WTC11 (cell line): ENCODE results near the gene DEDD2. TPM values are rescaled to one million over a fixed set of nuclear protein-coding genes. Genes with fewer than 3 reads are reported as not detected.

Experiments used
- ATAC-seq: fragments of 200-7000 bp; cut with Tn5 transposase; 2 replicates; pipeline ENCODE4 v1.10.0; 2021; ENCODE audit warnings: mild to moderate bottlenecking, moderate library complexity
- CTCF ChIA-PET: fragments of 300-600 bp; sonication (Branson Sonifier 250); formaldehyde crosslinking; loops from one replicate; lab custom pipeline; 2021; ENCODE audit warnings: antibody characterized with exemption; lab: Charles Lee
- POLR2A ChIA-PET: fragments of 350-600 bp; sonication (Branson Sonifier 250); formaldehyde crosslinking; loops from one replicate; lab custom pipeline; 2021; ENCODE audit warnings: antibody characterized with exemption; lab: Charles Lee
- DNase-seq: peaks from one replicate; pipeline ENCODE4 v3.0.0; 2021; ENCODE audit warnings: low spot score
- H3K27ac Mint-ChIP-seq: 2 replicates; pipeline ENCODE4 v1.8.0; 2021; ENCODE audit warnings: mixed read lengths
- H3K27me3 Mint-ChIP-seq: 2 replicates; pipeline ENCODE4 v1.8.0; 2021; ENCODE audit warnings: low read depth, mild to moderate bottlenecking, moderate library complexity, mixed read lengths
- H3K36me3 Mint-ChIP-seq: 2 replicates; pipeline ENCODE4 v1.8.0; 2021; ENCODE audit warnings: mixed read lengths
- H3K4me1 Mint-ChIP-seq: 2 replicates; pipeline ENCODE4 v1.8.0; 2022; ENCODE audit warnings: mixed read lengths
- H3K4me3 Mint-ChIP-seq: 2 replicates; pipeline ENCODE4 v1.8.0; 2021; ENCODE audit warnings: mild to moderate bottlenecking, moderate library complexity, mixed read lengths
- H3K9me3 Mint-ChIP-seq: 2 replicates; pipeline ENCODE4 v1.8.0; 2021; ENCODE audit warnings: mixed read lengths
- CDX4 ChIP-seq: fragments of 250-450 bp; sonication (Bioruptor Pico); IDR thresholded peaks from 2 replicates; pipeline ENCODE4 v1.9.0; 2021; ENCODE audit warnings: moderate library complexity, mild to moderate bottlenecking, inconsistent platforms, borderline replicate concordance
- CREM ChIP-seq: sonication (generic); formaldehyde crosslinking; IDR thresholded peaks from 2 replicates; pipeline ENCODE4 v1.8.1; 2022; ENCODE audit warnings: mild to moderate bottlenecking, missing genetic modification reagents, moderate library complexity
- ESRRA ChIP-seq: sonication (generic); formaldehyde crosslinking; IDR thresholded peaks from 2 replicates; pipeline ENCODE4 v1.8.1; 2022; ENCODE audit warnings: mild to moderate bottlenecking, missing genetic modification reagents, borderline replicate concordance
- ETV6 ChIP-seq: sonication (generic); formaldehyde crosslinking; IDR thresholded peaks from 2 replicates; pipeline ENCODE4 v1.8.1; 2022; ENCODE audit warnings: mild to moderate bottlenecking, missing genetic modification reagents
- FOXJ3 ChIP-seq: sonication (generic); formaldehyde crosslinking; IDR thresholded peaks from 2 replicates; pipeline ENCODE4 v1.9.0; 2021; ENCODE audit warnings: missing genetic modification reagents, mild to moderate bottlenecking, borderline replicate concordance
- FOXP1 ChIP-seq: sonication (generic); formaldehyde crosslinking; IDR thresholded peaks from 2 replicates; pipeline ENCODE4 v1.8.0; 2022; ENCODE audit warnings: missing genetic modification reagents, mild to moderate bottlenecking, moderate library complexity, borderline replicate concordance
- HMGXB4 ChIP-seq: sonication (generic); formaldehyde crosslinking; IDR thresholded peaks from 2 replicates; pipeline ENCODE4 v1.8.1; 2023; ENCODE audit warnings: mild to moderate bottlenecking, moderate library complexity, missing genetic modification reagents
- IRF2 ChIP-seq: sonication (generic); formaldehyde crosslinking; IDR thresholded peaks from 2 replicates; pipeline ENCODE4 v1.8.0; 2022; ENCODE audit warnings: low read depth, missing genetic modification reagents, borderline replicate concordance
- JAZF1 ChIP-seq: fragments of 250-450 bp; sonication (Bioruptor Pico); IDR thresholded peaks from 2 replicates; pipeline ENCODE4 v1.9.0; 2021; ENCODE audit warnings: moderate library complexity, mild to moderate bottlenecking, inconsistent platforms
- NFE2L1 ChIP-seq: sonication (generic); formaldehyde crosslinking; IDR thresholded peaks from 2 replicates; pipeline ENCODE4 v1.8.1; 2023; ENCODE audit warnings: missing genetic modification reagents
- NR1H2 ChIP-seq: sonication (generic); formaldehyde crosslinking; IDR thresholded peaks from 2 replicates; pipeline ENCODE4 v1.9.0; 2021; ENCODE audit warnings: mild to moderate bottlenecking, moderate library complexity, missing genetic modification reagents
- SMAD3 ChIP-seq: sonication (generic); formaldehyde crosslinking; IDR thresholded peaks from 2 replicates; pipeline ENCODE4 v1.8.0; 2022; ENCODE audit warnings: missing genetic modification reagents, mild to moderate bottlenecking, borderline replicate concordance
- TCF7 ChIP-seq: sonication (generic); formaldehyde crosslinking; IDR thresholded peaks from 2 replicates; pipeline ENCODE4 v1.8.0; 2022; ENCODE audit warnings: mild to moderate bottlenecking, low read depth, missing genetic modification reagents, moderate library complexity
- USF1 ChIP-seq: sonication (generic); formaldehyde crosslinking; IDR thresholded peaks from 2 replicates; pipeline ENCODE4 v1.8.0; 2022; ENCODE audit warnings: mild to moderate bottlenecking, missing genetic modification reagents
- USF2 ChIP-seq: sonication (generic); formaldehyde crosslinking; IDR thresholded peaks from 2 replicates; pipeline ENCODE4 v1.8.1; 2023; ENCODE audit warnings: mild to moderate bottlenecking, missing genetic modification reagents, moderate library complexity
- ZNF317 ChIP-seq: sonication (generic); formaldehyde crosslinking; IDR thresholded peaks from 2 replicates; pipeline ENCODE4 v1.8.1; 2023; ENCODE audit warnings: low read depth, mild to moderate bottlenecking, moderate library complexity, missing genetic modification reagents, borderline replicate concordance
- ZNF425 ChIP-seq: fragments of 250-450 bp; sonication (Bioruptor Pico); conservative IDR thresholded peaks from 2 replicates; pipeline ENCODE4 v1.9.0; 2021; ENCODE audit warnings: mild to moderate bottlenecking
- total RNA-seq: library from RNA; stranded (reverse); gene quantifications from 3 replicates; pipeline ENCODE4 v1.2.3, GENCODE V29; 2021
- TF ChIP-seq, protein P1 (sequence below): sonication (generic); formaldehyde crosslinking; IDR thresholded peaks from 2 replicates; pipeline ENCODE4 v1.8.0; 2023; ENCODE audit warnings: mild to moderate bottlenecking, missing genetic modification reagents
- TF ChIP-seq, protein P2 (sequence below): sonication (generic); formaldehyde crosslinking; IDR thresholded peaks from 2 replicates; pipeline ENCODE4 v1.8.1; 2022; ENCODE audit warnings: mild to moderate bottlenecking, moderate library complexity, missing genetic modification reagents

DEDD2 gene
- total RNA-seq, 1 experiment from 2014 or later: 37.7 TPM

GRCh38 chr19:42176990-42177685, 40.3 kb downstream of the DEDD2 start:
- ATAC-seq: peak; percentile 84
- TF ChIP-seq FOXJ3 (CRISPR knock-in tag) (no peak), CREM (CRISPR knock-in tag) (no peak), ZNF425 (CRISPR knock-in tag) (no peak), USF1 (CRISPR knock-in tag) (no peak), ETV6 (CRISPR knock-in tag) (0 out of 2 replicates have a peak, but pooled peaks have one; percentile 27), NR1H2 (CRISPR knock-in tag) (no peak), USF2 (no peak), JAZF1 (CRISPR knock-in tag) (no peak), TCF7 (no peak), NFE2L1 (CRISPR knock-in tag) (no peak), HMGXB4 (peak; percentile 65; the same call in 1 of the 2 replicates), FOXP1 (peak; percentile 81; the same call in 1 of the 2 replicates), ZNF317 (no peak), ESRRA (CRISPR knock-in tag) (no peak), SMAD3 (no peak), IRF2 (no peak), CDX4 (no peak)
- TF ChIP-seq, protein P1, sequence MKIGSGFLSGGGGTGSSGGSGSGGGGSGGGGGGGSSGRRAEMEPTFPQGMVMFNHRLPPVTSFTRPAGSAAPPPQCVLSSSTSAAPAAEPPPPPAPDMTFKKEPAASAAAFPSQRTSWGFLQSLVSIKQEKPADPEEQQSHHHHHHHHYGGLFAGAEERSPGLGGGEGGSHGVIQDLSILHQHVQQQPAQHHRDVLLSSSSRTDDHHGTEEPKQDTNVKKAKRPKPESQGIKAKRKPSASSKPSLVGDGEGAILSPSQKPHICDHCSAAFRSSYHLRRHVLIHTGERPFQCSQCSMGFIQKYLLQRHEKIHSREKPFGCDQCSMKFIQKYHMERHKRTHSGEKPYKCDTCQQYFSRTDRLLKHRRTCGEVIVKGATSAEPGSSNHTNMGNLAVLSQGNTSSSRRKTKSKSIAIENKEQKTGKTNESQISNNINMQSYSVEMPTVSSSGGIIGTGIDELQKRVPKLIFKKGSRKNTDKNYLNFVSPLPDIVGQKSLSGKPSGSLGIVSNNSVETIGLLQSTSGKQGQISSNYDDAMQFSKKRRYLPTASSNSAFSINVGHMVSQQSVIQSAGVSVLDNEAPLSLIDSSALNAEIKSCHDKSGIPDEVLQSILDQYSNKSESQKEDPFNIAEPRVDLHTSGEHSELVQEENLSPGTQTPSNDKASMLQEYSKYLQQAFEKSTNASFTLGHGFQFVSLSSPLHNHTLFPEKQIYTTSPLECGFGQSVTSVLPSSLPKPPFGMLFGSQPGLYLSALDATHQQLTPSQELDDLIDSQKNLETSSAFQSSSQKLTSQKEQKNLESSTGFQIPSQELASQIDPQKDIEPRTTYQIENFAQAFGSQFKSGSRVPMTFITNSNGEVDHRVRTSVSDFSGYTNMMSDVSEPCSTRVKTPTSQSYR (CRISPR knock-in tag): no peak
- TF ChIP-seq, protein P2, sequence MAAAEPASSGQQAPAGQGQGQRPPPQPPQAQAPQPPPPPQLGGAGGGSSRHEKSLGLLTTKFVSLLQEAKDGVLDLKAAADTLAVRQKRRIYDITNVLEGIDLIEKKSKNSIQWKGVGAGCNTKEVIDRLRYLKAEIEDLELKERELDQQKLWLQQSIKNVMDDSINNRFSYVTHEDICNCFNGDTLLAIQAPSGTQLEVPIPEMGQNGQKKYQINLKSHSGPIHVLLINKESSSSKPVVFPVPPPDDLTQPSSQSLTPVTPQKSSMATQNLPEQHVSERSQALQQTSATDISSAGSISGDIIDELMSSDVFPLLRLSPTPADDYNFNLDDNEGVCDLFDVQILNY (CRISPR knock-in tag): 0 out of 2 replicates have a peak, but pooled peaks have one; percentile 53
- peaks cover 18% of the 10 kb centered on the region for H3K4me1 Mint-ChIP-seq
- no peak overlapping the region for H3K27ac Mint-ChIP-seq
- H3K4me3 Mint-ChIP-seq: no peak overlapping the region
- ChIA-PET POLR2A (interaction anchor here (0.6 to 1.1 kb wide), 3 partner anchors 44 to 202 kb away, joined by 3 to 6 read pairs (median 3); no protein-coding TSS in a partner anchor), CTCF (interaction anchor here (0.5 to 3.2 kb wide), 33 partner anchors 8 to 424 kb away, joined by 3 to 50 read pairs (median 5); partner anchors contain the start of genes ERF, GSK3A, POU2F2 and RABAC1)
- H3K9me3 Mint-ChIP-seq: no peaks in the 10 kb centered on the region
- DNase-seq: peak; percentile 85
- peaks cover 44% of the 10 kb centered on the region for H3K27me3 Mint-ChIP-seq
- H3K36me3 Mint-ChIP-seq: no peaks in the 10 kb centered on the region
